Esophagus (tissue), 2 donors: ENCODE measurements around the gene SRMS. TPM values are rescaled to one million over a fixed set of nuclear protein-coding genes. Genes with fewer than 3 reads are reported as not detected.
"Not testable (repeated sequence)": the region's sequence is repeated elsewhere in the genome, so short reads cannot be mapped to it uniquely, and the experiment has no call there.

ENCODE experiments used
- H3K27ac ChIP-seq, 2 donors: one replicate each; pipeline ENCODE4 v1.5.1; 2013; ENCODE audit warnings: low read depth in 2 of 2, mild to moderate bottlenecking in 2 of 2, inconsistent platforms in 1 of 2, low read length in 1 of 2, moderate library complexity in 1 of 2
- H3K27me3 ChIP-seq, 2 donors: one replicate each; pipeline ENCODE4 v1.6.1; 2013; ENCODE audit warnings: low read length in 2 of 2, control low read depth in 1 of 2, mild to moderate bottlenecking in 1 of 2; ENCODE audit not compliant: insufficient read depth in 2 of 2, control insufficient read depth in 1 of 2
- H3K36me3 ChIP-seq, 2 donors: one replicate each; pipeline ENCODE4 v1.6.1; 2013; ENCODE audit warnings: low read length in 1 of 2; ENCODE audit not compliant: control insufficient read depth in 2 of 2, insufficient read depth in 2 of 2
- H3K4me1 ChIP-seq, 2 donors: one replicate each; pipeline ENCODE4 v1.6.1; 2013; ENCODE audit warnings: low read length in 1 of 2; ENCODE audit not compliant: control insufficient read depth in 2 of 2, insufficient read depth in 2 of 2
- H3K4me3 ChIP-seq, 2 donors: one replicate each; pipeline ENCODE4 v1.5.1; 2013; ENCODE audit warnings: low read length in 2 of 2, mild to moderate bottlenecking in 2 of 2, low read depth in 1 of 2, moderate library complexity in 1 of 2
- H3K9me3 ChIP-seq, 2 donors: one replicate each; pipeline ENCODE4 v1.6.1; 2013; ENCODE audit warnings: mild to moderate bottlenecking in 2 of 2, low read depth in 1 of 2, low read length in 1 of 2, moderate library complexity in 1 of 2; ENCODE audit not compliant: control insufficient read depth in 2 of 2, insufficient read depth in 1 of 2
- WGBS, 2 donors: extraction: QIAGEN DNeasy Blood & Tissue Kit; methylation state at CpG; one replicate each; pipeline ENCODE4 v1.1.7; 2013; 5-methylcytosine and 5-hydroxymethylcytosine counted together
- polyA plus RNA-seq, 2 donors: library from polyadenylated mRNA; stranded (reverse); fragments of 200-250 nt; gene quantifications; one replicate each; pipeline ENCODE4 v1.2.3, GENCODE V29; 2013
- donor health status: healthy with polysubstance abuse.
- donor health status: Bipolar disorder and iron deficiency.

SRMS gene
- polyA plus RNA-seq, 2 donors: 0.04 TPM; not detected in 1

DNA sequence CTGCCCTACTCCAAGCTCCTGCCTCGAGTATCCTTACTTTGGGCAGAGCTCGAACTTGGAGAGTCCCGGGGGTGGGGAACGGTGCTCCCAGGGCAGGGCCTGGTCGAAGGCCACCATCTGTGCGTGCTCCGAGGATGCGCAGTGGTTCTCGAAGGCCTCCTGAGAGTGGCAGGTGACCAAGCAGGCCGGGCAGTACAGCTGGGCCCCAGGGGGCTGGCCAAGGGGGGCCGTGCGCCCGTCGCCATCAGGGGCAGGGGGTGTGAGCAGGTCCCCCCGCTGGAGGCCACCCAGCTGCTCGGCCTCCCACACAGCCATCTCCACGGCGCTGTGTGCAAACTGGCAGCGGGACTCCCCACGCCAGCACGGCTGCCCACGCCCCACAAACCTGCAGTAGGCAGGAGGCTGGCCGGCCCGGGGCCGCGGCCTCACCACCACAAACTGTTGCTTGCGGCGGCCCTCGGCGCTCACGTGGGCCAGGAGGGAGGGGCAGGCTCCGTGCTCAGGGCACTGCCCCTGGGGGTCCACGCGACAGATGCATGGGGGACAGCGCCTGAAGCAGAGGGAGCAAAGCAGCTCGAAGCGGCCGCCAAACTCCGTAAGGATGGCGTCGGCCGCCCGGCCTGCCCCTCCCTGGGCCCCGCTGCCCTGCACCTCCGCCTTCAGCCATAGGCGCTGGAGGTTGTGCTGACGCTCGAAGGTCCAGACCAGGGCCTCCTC is 24.7 kb upstream of the SRMS start:
- no peaks in the 10 kb centered on the region for H3K27me3 ChIP-seq
- WGBS, 2 donors: 89 to 91% methylated on average over 47 to 48 of the region's 48 CpGs
- no peak overlapping the region for H3K27ac ChIP-seq
- H3K4me1 ChIP-seq: peaks cover 4 to 14% of the 10 kb centered on the region in 2 donors
- peaks cover 0 to 11% of the 10 kb centered on the region in 2 donors for H3K36me3 ChIP-seq
- H3K9me3 ChIP-seq: no peaks in the 10 kb centered on the region
- H3K4me3 ChIP-seq: no peak overlapping the region

DNA sequence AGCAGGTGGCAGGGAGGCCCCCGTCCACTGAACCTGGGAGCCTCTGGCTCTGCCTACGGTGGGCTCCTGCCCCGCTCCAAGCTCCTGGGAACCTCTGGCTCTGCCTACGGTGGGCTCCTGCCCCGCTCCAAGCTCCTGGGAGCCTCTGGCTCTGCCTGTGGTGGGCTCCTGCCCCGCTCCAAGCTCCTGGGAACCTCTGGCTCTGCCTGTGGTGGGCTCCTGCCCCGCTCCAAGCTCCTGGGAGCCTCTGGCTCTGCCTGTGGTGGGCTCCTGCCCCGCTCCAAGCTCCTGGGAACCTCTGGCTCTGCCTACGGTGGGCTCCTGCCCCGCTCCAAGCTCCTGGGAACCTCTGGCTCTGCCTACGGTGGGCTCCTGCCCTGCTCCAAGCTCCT is 23.5 kb upstream of the SRMS start:
- not testable (repeated sequence) for H3K27ac ChIP-seq, H3K27me3 ChIP-seq, H3K9me3 ChIP-seq, H3K4me3 ChIP-seq
- peaks cover 4 to 18% of the 10 kb centered on the region in 2 donors for H3K4me1 ChIP-seq
- WGBS, 2 donors: 39 to 50% methylated on average over 4 to 8 of the region's 11 CpGs
- peaks cover 0 to 12% of the 10 kb centered on the region in 2 donors for H3K36me3 ChIP-seq

DNA sequence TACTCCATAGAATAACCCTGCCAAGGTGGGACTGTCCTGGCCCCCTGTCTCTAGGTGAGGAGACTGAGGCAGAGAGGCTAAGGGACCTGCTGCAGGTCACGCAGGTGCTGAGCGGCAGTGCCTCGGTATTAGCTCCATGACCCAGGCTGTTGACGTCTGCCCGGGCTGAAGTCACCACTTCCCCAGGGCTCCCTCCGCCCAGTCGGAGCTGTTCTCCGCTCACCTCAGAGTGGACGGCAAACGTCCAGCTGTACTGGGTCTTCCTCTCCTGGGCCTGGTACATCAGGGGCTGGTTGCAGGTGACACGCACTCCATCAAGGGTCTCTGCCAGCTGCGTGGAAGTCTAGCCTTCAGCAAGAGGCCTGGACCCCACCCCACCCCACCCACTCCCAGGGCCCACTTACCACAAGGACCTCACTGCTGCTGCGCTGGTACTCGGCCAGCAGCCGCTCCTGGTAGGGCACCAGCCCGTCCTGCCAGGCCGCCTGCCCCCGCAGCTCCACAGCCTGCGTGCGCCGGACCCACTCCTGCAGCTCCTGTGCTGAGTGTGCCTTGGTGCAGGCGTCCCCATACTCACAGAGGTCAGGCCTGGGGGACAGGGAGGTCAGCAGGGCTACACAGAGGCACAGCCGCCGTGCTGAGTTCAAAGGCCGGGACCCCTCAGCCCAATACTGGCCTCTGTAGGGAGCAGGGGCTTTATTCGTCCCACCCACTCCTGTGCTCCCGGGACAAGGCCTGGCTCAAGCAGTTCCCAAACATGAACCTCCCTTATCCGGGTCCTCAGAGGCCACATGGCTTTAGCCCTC is 22.9 kb upstream of the SRMS start:
- WGBS, 2 donors: 92 to 93% methylated on average over 28 of the region's 28 CpGs
- Histone ChIP-seq H3K27me3 (no peaks in the 10 kb centered on the region), H3K36me3 (peaks cover 0 to 17% of the 10 kb centered on the region in 2 donors), H3K9me3 (peaks cover 0 to 3% of the 10 kb centered on the region in 2 donors), H3K27ac (no peak overlapping the region), H3K4me1 (peaks cover 4 to 18% of the 10 kb centered on the region in 2 donors), H3K4me3 (no peak overlapping the region)

DNA sequence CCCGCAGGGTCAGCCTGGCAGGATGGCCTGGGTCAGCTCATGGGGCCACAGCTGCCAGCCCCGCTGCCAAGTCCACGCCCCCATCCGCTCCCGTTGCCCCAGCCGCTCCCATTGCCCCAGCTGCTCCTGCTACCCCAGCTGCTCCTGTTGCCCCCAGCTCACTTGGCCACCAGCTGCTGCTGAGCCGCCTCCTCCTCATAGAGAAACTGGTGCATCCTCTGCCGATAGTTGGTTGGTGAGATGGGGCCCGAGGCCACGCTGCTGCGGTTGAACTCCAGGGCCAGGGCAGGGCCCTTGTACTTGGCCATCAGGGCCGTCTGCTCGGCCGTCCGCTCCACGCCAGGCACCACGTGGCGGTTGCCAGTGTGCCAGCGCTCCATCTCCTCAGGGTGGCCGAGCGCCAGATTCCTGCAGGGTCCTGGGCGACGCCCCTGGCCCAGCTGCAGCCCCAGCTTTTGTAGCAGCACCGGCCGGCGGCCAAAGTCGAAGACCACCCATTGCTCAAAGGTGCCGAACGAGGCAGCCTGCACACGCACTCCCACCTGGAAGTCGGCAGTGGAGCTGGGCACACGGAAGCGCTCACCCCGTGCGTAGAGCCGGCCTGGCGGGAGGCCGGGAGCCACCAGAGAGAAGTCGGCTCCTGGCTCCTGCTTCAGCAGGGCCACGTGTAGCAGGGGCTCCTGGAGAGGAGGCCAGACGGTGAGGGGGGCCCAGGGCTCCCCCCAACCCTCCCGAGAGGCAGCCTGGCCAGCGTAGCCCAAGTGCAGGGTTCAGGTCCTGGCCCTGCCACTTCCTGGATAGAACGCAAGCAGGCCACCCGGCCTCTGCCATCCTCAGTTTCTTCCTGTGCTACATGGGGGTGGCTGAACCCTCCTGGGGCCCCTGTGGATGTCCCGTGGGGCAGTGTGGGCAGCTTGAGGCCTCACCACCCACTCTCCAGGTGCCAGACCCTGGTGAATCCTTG is 21.7 kb upstream of the SRMS start:
- Histone ChIP-seq H3K4me3 (no peak overlapping the region), H3K27ac (no peak overlapping the region), H3K36me3 (peaks cover 0 to 29% of the 10 kb centered on the region in 2 donors), H3K4me1 (peaks cover 4 to 18% of the 10 kb centered on the region in 2 donors), H3K27me3 (no peaks in the 10 kb centered on the region), H3K9me3 (peaks cover 0 to 3% of the 10 kb centered on the region in 2 donors)
- WGBS, 2 donors: 82 to 86% methylated on average over 43 to 46 of the region's 46 CpGs

DNA sequence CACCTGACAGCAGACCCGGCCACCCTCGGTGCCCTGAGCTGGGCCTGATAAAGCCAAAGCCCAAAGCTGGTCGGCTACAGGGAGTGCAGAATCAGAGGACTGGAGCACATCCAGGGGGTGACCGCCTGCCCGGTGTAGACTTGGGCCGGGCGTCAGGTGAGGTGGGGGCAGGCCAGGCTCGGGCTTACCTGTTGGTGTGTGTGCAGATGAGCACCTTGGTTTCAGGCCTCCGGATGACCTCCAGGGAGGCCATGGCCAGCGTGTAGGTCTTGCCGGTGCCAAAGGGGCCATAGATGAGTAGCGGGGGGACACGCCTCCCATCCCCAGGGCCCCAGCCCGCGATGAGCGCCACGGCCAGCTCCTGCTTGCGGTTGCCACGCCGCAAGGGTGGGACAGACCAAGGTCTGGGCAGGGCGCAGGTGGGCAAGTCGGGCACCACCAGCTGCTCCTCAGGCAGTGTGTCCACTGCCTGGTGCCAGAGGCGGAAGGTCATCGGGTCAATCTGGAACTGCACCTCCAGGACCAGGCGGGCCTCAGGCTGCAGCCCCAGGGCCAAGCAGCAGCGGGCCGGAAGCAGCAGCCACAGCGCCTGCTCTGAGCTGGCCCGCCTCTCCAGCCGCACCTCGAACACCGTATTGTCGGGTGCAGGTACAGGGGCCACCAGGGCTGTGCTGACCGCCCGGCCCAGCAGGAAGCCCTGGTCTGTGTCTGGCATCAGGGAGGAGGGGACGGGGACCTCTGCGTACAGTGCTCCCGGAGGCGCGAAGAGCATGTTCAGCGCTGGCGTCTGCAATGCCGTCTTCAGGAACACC is 20.8 kb upstream of the SRMS start:
- no peak overlapping the region for H3K27ac ChIP-seq
- 76 to 79% methylated on average over 41 to 43 of the region's 43 CpGs for WGBS, 2 donors
- H3K9me3 ChIP-seq: peaks cover 0 to 3% of the 10 kb centered on the region in 2 donors
- no peak overlapping the region for H3K4me3 ChIP-seq
- H3K4me1 ChIP-seq: peaks cover 3 to 15% of the 10 kb centered on the region in 2 donors
- no peaks in the 10 kb centered on the region for H3K27me3 ChIP-seq
- H3K36me3 ChIP-seq: peaks cover 0 to 37% of the 10 kb centered on the region in 2 donors

DNA sequence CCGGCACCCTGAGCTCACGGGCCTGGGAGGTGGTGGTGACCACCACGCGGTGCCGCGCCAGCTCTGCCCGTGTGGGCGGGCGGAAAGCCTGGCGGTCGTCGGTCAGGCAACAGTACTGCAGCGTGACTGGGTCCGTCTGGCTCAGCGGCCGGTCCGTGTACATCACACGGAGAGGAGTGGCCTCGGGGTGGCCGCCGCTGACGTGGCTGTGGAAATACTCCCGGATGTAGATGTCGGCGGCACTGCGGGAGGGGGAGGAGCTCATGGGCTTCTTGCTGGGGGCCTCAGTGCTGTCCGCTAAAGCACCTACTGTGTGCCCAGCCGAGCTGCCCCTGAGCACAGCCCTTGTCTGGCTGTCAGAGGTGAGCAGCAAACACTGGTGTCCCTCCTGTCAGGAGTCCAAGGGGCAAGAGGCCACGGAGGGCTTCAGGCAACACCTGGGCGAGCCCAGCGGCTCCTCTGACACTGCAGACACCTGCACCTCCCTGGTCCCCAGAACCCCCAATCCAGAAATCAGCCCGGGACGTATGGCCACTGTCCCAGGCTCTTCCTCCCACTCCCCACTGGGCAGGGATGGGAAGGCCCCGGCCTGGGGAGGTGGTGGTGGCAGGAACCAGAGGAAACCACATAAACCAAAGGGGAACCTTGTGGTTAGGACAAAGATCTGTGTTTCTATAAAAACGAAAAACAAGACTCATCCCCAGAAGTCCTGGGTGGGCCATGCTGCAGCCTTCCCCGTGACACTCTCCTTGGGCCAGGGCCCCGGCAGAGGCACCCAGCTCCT is 20.0 kb upstream of the SRMS start:
- peaks cover 0 to 39% of the 10 kb centered on the region in 2 donors for H3K36me3 ChIP-seq
- no peak overlapping the region for H3K27ac ChIP-seq
- 76 to 81% methylated on average over 36 to 37 of the region's 37 CpGs for WGBS, 2 donors
- peaks cover 0 to 7% of the 10 kb centered on the region in 2 donors for H3K4me1 ChIP-seq
- H3K27me3 ChIP-seq: no peaks in the 10 kb centered on the region
- H3K4me3 ChIP-seq: no peak overlapping the region
- H3K9me3 ChIP-seq: peaks cover 0 to 3% of the 10 kb centered on the region in 2 donors

DNA sequence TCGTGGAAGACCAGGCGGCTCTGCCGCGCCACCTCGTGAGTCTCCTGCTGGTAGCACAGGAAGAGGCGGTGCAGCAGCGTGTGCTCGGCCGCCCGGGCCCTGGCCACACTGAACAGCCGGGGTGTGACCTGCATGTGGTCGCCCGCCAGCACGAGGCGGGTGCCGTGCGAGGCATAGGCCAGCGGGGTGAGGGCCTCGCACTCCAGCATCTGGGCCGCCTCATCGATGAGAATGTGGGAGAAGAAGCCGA is 19.5 kb upstream of the SRMS start:
- peaks cover 0 to 3% of the 10 kb centered on the region in 2 donors for H3K9me3 ChIP-seq
- no peak overlapping the region for H3K27ac ChIP-seq
- H3K36me3 ChIP-seq: peaks cover 2 to 34% of the 10 kb centered on the region in 2 donors
- no peaks in the 10 kb centered on the region for H3K27me3 ChIP-seq
- 85 to 86% methylated on average over 22 of the region's 22 CpGs for WGBS, 2 donors
- H3K4me3 ChIP-seq: no peak overlapping the region
- H3K4me1 ChIP-seq: peaks cover 0 to 4% of the 10 kb centered on the region in 2 donors

DNA sequence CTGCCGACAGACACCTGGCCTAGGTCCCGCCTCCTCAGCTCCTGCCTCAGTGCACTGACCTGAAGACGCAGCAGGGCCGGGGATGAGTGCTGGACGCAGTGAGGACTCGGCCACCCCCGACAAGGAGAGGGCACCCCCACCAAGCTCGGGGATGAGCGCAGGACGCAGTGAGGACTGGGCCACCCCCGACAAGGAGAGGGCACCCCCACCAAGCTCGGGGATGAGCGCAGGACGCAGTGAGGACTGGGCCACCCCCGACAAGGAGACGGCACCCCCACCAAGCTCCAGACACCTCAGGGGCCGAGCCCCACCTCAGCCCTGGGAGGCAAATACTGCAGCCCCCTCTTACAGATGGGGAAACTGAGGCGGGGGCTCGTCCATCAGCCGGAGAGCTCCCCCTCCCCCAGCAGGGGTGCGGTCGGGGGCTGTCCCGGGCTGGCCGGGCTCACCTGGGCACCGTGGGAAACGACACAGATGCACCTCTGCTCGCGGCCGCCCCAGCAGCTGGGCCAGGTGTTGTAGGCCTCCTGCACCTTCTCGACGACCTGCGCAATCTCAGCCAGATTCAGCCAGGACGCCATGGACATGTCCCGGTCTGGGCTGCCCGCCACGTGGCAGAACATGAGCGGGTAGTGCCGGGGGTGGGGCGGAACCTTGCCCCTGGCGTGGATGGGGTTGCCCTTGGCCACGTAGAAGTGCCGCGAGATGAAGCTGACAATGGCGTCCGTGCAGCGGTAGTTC is 19.0 kb upstream of the SRMS start:
- Histone ChIP-seq H3K27me3 (no peaks in the 10 kb centered on the region), H3K36me3 (peaks cover 4 to 35% of the 10 kb centered on the region in 2 donors), H3K9me3 (peaks cover 0 to 3% of the 10 kb centered on the region in 2 donors), H3K4me3 (no peak overlapping the region), H3K27ac (no peak overlapping the region), H3K4me1 (peaks cover 0 to 4% of the 10 kb centered on the region in 2 donors)
- 90 to 92% methylated on average over 44 to 46 of the region's 46 CpGs for WGBS, 2 donors
